H1 (cell line): ENCODE measurements around the gene DAG1. TPM values are rescaled to one million over a fixed set of nuclear protein-coding genes. Genes with fewer than 3 reads are reported as not detected.

ENCODE experiments used
- CTCF ChIA-PET: fragments of 300-600 bp; sonication (Branson Sonifier 250); formaldehyde crosslinking; loops from one replicate; lab custom pipeline; 2021; ENCODE audit not compliant: partially characterized antibody; lab: Charles Lee
- POLR2A ChIA-PET: fragments of 300-600 bp; sonication (Branson Sonifier 250); formaldehyde crosslinking; loops from one replicate; lab custom pipeline; 2021; ENCODE audit warnings: inconsistent platforms; ENCODE audit not compliant: partially characterized antibody; lab: Charles Lee
- DNase-seq, 2 experiments: peaks; one replicate each; pipeline versions ENCODE4 v3.0.0 to v3.0.0-alpha.2; 2010 to 2022; ENCODE audit warnings: low spot score in 2 of 2, low read depth in 1 of 2, mixed read lengths in 1 of 2
- FAIRE-seq: peaks from 2 replicates; lab custom pipeline; 2011; peaks lifted over from hg19 to GRCh38; lab: Jason Lieb, UNC
- H2AFZ ChIP-seq: 2 replicates; pipeline ENCODE4 v1.8.1; 2012; ENCODE audit warnings: low read length, inconsistent platforms
- H2AK5ac ChIP-seq: 2 replicates; pipeline ENCODE4 v1.6.1; 2013; ENCODE audit warnings: low read depth, low read length
- H2BK120ac ChIP-seq: replicated peaks from 2 replicates; pipeline ENCODE3; 2013; ENCODE audit warnings: low read depth, low read length, inconsistent platforms
- H2BK12ac ChIP-seq: 2 replicates; pipeline ENCODE4 v1.6.1; 2013; ENCODE audit warnings: low read depth, low read length
- H2BK15ac ChIP-seq: 2 replicates; pipeline ENCODE4 v1.6.1; 2013; ENCODE audit warnings: low read length
- H2BK20ac ChIP-seq: 2 replicates; pipeline ENCODE4 v1.6.1; 2013; ENCODE audit warnings: low read length
- H2BK5ac ChIP-seq: 2 replicates; pipeline ENCODE4 v1.6.1; 2013; ENCODE audit warnings: low read depth, low read length
- H3K14ac ChIP-seq: 2 replicates; pipeline ENCODE4 v1.6.1; 2013; ENCODE audit warnings: inconsistent platforms; ENCODE audit not compliant: insufficient read length
- H3K18ac ChIP-seq: 2 replicates; pipeline ENCODE4 v1.6.1; 2013; ENCODE audit warnings: low read length; ENCODE audit errors: extremely low read depth
- H3K23ac ChIP-seq: 2 replicates; pipeline ENCODE4 v1.6.1; 2013; ENCODE audit warnings: inconsistent platforms; ENCODE audit not compliant: insufficient read length
- H3K23me2 ChIP-seq: 2 replicates; pipeline ENCODE4 v1.6.1; 2013; ENCODE audit warnings: low read depth, low read length
- H3K27ac ChIP-seq: 2 replicates; pipeline ENCODE4 v1.6.1; 2011; ENCODE audit warnings: low read depth, low read length, inconsistent platforms
- H3K27me3 ChIP-seq, 4 experiments: replicated peaks in 1 of 4; 1 replicate in 1 of 4; 2 replicates in 3 of 4; pipeline versions ENCODE4 v1.6.1 to v1.8.1; 2011 to 2013; ENCODE audit warnings: low read length in 3 of 4, mild to moderate bottlenecking in 3 of 4, inconsistent platforms in 2 of 4, mixed read lengths in 2 of 4, moderate library complexity in 1 of 4; ENCODE audit not compliant: control insufficient read depth in 3 of 4, insufficient read depth in 3 of 4; ENCODE audit errors: extremely low read depth in 1 of 4
- H3K36me3 ChIP-seq, 4 experiments: 2 replicates each; pipeline versions ENCODE4 v1.6.1 to v1.8.1; 2011 to 2013; ENCODE audit warnings: mild to moderate bottlenecking in 4 of 4, low read length in 3 of 4, moderate library complexity in 2 of 4, control low read depth in 1 of 4, inconsistent platforms in 1 of 4; ENCODE audit not compliant: insufficient read depth in 4 of 4, control insufficient read depth in 2 of 4
- H3K4ac ChIP-seq: replicated peaks from 2 replicates; pipeline ENCODE3; 2013; ENCODE audit warnings: low read length, low read depth, mixed read lengths, inconsistent platforms; ENCODE audit not compliant: insufficient read length
- H3K4me1 ChIP-seq, 4 experiments: replicated peaks in 1 of 4; 1 replicate in 1 of 4; 2 replicates in 3 of 4; pipeline versions ENCODE4 v1.6.1 to v1.8.1; 2011 to 2013; ENCODE audit warnings: low read length in 3 of 4, inconsistent platforms in 2 of 4, mixed read lengths in 1 of 4; ENCODE audit not compliant: insufficient read depth in 4 of 4, control insufficient read depth in 3 of 4
- H3K4me2 ChIP-seq, 2 experiments: 2 replicates each; pipeline versions ENCODE4 v1.6.1 to v1.8.1; 2011 to 2013; ENCODE audit warnings: low read depth in 2 of 2, low read length in 2 of 2, control low read depth in 1 of 2, inconsistent platforms in 1 of 2, mild to moderate bottlenecking in 1 of 2; ENCODE audit not compliant: insufficient read depth in 1 of 2
- H3K4me3 ChIP-seq, 4 experiments: fragments of 200-600, 300-600 bp in 1 of 4; sonication (generic), shearing (Covaris generic), sonication (Bioruptor Twin) in 1 of 4; 2 replicates each; pipeline versions ENCODE4 v1.5.1 to v1.8.1; 2011 to 2016; ENCODE audit warnings: low read length in 4 of 4, low read depth in 3 of 4, control low read depth in 2 of 4, inconsistent platforms in 2 of 4, mild to moderate bottlenecking in 2 of 4, mixed read lengths in 1 of 4, moderate library complexity in 1 of 4; ENCODE audit not compliant: insufficient read depth in 2 of 4; ENCODE audit errors: extremely low read depth in 1 of 4
- H3K56ac ChIP-seq: replicated peaks from 2 replicates; pipeline ENCODE3; 2013; ENCODE audit warnings: low read depth, mild to moderate bottlenecking, mixed read lengths, low read length, inconsistent platforms; ENCODE audit not compliant: insufficient read length
- H3K79me1 ChIP-seq: 2 replicates; pipeline ENCODE4 v1.6.1; 2013; ENCODE audit warnings: low read depth, low read length, control low read depth
- H3K79me2 ChIP-seq, 2 experiments: 2 replicates each; pipeline versions ENCODE4 v1.6.1 to v1.8.1; 2012 to 2013; ENCODE audit warnings: low read length in 2 of 2, mild to moderate bottlenecking in 2 of 2, inconsistent platforms in 1 of 2; ENCODE audit not compliant: insufficient read depth in 2 of 2, control insufficient read depth in 1 of 2
- H3K9ac ChIP-seq, 4 experiments: replicated peaks in 1 of 4; 1 replicate in 1 of 4; 2 replicates in 3 of 4; pipeline versions ENCODE4 v1.6.1 to v1.8.1; 2011 to 2013; ENCODE audit warnings: low read depth in 3 of 4, low read length in 3 of 4, control low read depth in 2 of 4, mild to moderate bottlenecking in 2 of 4, moderate library complexity in 2 of 4, inconsistent platforms in 1 of 4; ENCODE audit errors: extremely low read depth in 1 of 4
- H3K9me3 ChIP-seq, 2 experiments: 2 replicates each; pipeline versions ENCODE4 v1.6.1 to v1.8.1; 2012 to 2013; ENCODE audit warnings: mild to moderate bottlenecking in 2 of 2, moderate library complexity in 2 of 2, control low read depth in 1 of 2, inconsistent platforms in 1 of 2, low read depth in 1 of 2, low read length in 1 of 2, mixed read lengths in 1 of 2; ENCODE audit not compliant: insufficient read depth in 2 of 2
- H4K20me1 ChIP-seq, 2 experiments: replicated peaks in 1 of 2; 2 replicates each; pipeline versions ENCODE3 to v1.8.1; 2011 to 2013; ENCODE audit warnings: inconsistent platforms in 2 of 2, low read length in 2 of 2, mild to moderate bottlenecking in 1 of 2; ENCODE audit not compliant: insufficient read depth in 2 of 2, control insufficient read depth in 1 of 2
- H4K5ac ChIP-seq: 2 replicates; pipeline ENCODE4 v1.6.1; 2013; ENCODE audit warnings: low read length, low read depth, mixed read lengths, inconsistent platforms; ENCODE audit not compliant: insufficient read length
- H4K8ac ChIP-seq: 2 replicates; pipeline ENCODE4 v1.8.0; 2013; ENCODE audit warnings: mild to moderate bottlenecking, moderate library complexity, low read length, inconsistent platforms; ENCODE audit not compliant: insufficient read depth; ENCODE audit errors: extremely low read depth
- H4K91ac ChIP-seq: replicated peaks from 2 replicates; pipeline ENCODE3; 2013; ENCODE audit warnings: low read length, mixed read lengths, inconsistent platforms; ENCODE audit not compliant: insufficient read length
- MAFK ChIP-seq: IDR thresholded peaks from 2 replicates; pipeline ENCODE4 v1.6.1; 2012; ENCODE audit warnings: low read depth, mild to moderate bottlenecking, improper control_type of control experiment, low read length
- WGBS, 2 experiments: shearing (Covaris generic) in 1 of 2; methylation state at CpG; one replicate each; pipeline versions ENCODE4 v1.1.6 to v1.1.7; 2013 to 2015; ENCODE audit warnings: low lambda C conversion rate in 2 of 2, mixed read lengths in 2 of 2, inconsistent platforms in 1 of 2, low coverage in 1 of 2, missing lambda C conversion rate in 1 of 2; ENCODE audit not compliant: insufficient replicate concordance in 2 of 2, insufficient coverage in 1 of 2, insufficient read length in 1 of 2; ENCODE audit errors: extremely low coverage in 1 of 2, missing lambda C conversion rate in 1 of 2; 5-methylcytosine and 5-hydroxymethylcytosine counted together
- polyA plus RNA-seq, 7 experiments: library from polyadenylated mRNA; depleted of rRNA in 3 of 7; stranded (reverse) in 5 of 7; unstranded in 2 of 7; fragments of >200 nt in 5 of 7; fragments of 200-250 nt in 2 of 7; gene quantifications; 1 replicate in 5 of 7; 2 replicates in 1 of 7; 4 replicates in 1 of 7; pipeline versions ENCODE4 v1.2.1 to v1.2.3, GENCODE V29; 2011 to 2013; ENCODE audit warnings: missing spikeins in 2 of 7, mixed read lengths in 2 of 7
- total RNA-seq: library from RNA; stranded (reverse); fragmentation: NEBNext Ultra II Directional; extraction: Animal tissue kit (Norgen Biotek cat#: 25700); gene quantifications from 2 replicates; pipeline ENCODE4 v1.2.1, GENCODE V29; 2021

DAG1 gene
- total and polyA plus RNA-seq, 2 of the 8 experiments (the other 6 are each of a cell fraction or from before 2014, with no cell fraction given), result 97.5 to 138 TPM

DNA sequence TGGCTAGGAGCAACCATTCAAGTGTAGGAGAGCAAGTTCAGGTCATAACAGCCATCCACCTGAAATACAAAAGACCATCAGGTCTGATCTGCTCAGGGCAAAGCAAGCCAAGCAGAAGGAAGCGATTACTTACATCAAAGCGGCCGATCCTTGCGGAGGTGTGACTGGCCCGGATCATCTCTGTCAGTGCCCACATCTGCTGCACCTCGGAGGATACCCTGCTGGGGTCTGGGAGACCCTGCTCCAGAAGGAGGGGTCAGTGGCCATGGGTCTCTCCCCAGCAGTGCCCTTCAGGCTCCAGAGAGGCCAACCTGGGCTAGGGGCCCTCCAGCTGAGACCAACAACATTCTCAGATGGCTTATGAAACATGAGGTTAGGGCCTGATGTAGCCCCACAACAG lies 45.3 kb upstream of the DAG1 start:
- H3K14ac ChIP-seq, result no peak overlapping the region
- FAIRE-seq, result no peak
- H4K5ac ChIP-seq, result no peak overlapping the region
- H3K18ac ChIP-seq, result no peak overlapping the region
- H3K36me3 ChIP-seq, result no peaks in the 10 kb centered on the region; a peak in 1 of 8 replicates
- H3K23me2 ChIP-seq, result peaks cover 13% of the 10 kb centered on the region
- H3K4me2 ChIP-seq, result no peak overlapping the region
- no peak overlapping the region for H3K56ac ChIP-seq
- H3K79me2 ChIP-seq, result peaks cover 0 to 7% of the 10 kb centered on the region in 2 experiments; a peak in 1 of 4 replicates
- H3K27me3 ChIP-seq, result 0 out of 7 replicates have a peak, but pooled peaks cover 0 to 1% (median 0%) of the 10 kb centered on the region in 4 experiments
- no peak overlapping the region for H2BK15ac ChIP-seq
- no peaks in the 10 kb centered on the region for H3K9me3 ChIP-seq
- H2BK12ac ChIP-seq, result no peak overlapping the region
- no peak for DNase-seq
- H3K27ac ChIP-seq, result no peak overlapping the region
- ChIA-PET CTCF (interaction anchor here (1.0 to 2.0 kb wide), 5 partner anchors 9 to 247 kb away, joined by 3 to 16 read pairs (median 3); no protein-coding TSS in a partner anchor), POLR2A (interaction anchor here (1.0 to 5.9 kb wide), 3 partner anchors 12 to 24 kb away, joined by 3 to 57 read pairs (median 9); partner anchors contain the start of genes RHOA and TCTA)
- H4K91ac ChIP-seq, result no peak overlapping the region
- H4K8ac ChIP-seq, result no peak overlapping the region
- no peak overlapping the region for H2AK5ac ChIP-seq
- H3K4ac ChIP-seq, result no peak overlapping the region
- WGBS, 2 experiments, result 91% methylated on average over 6 of the region's 6 CpGs; no CpG with 5 or more reads in 1 of the 2 experiments
- no peak overlapping the region for H2AFZ ChIP-seq
- no peak overlapping the region for H3K4me3 ChIP-seq
- no peak overlapping the region for H3K23ac ChIP-seq
- peaks cover 0 to 2% of the 10 kb centered on the region in 2 experiments for H4K20me1 ChIP-seq
- no peak overlapping the region for H2BK120ac ChIP-seq
- H2BK20ac ChIP-seq, result no peak overlapping the region
- H3K4me1 ChIP-seq, result peaks cover 6 to 10% (median 6%) of the 10 kb centered on the region in 4 experiments
- no peak overlapping the region for H3K9ac ChIP-seq
- peaks cover 4% of the 10 kb centered on the region; the same call in 1 of the 2 replicates for H3K79me1 ChIP-seq
- H2BK5ac ChIP-seq, result no peak overlapping the region
- TF ChIP-seq MAFK, result no peak
